Pericardium fibroblast (primary cell): Measurements from ENCODE around the gene LCN1. TPM values are rescaled to one million over a fixed set of nuclear protein-coding genes. Genes with fewer than 3 reads are reported as not detected.

Source experiments
- total RNA-seq: library from RNA; depleted of rRNA; stranded (reverse); fragments of >200 nt; gene quantifications from 2 replicates; pipeline ENCODE4 v1.2.3, GENCODE V29; 2015

The LCN1 gene
- total RNA-seq = 0.58 TPM in 1 of 2 replicates, not detected in the other

GRCh38 chr9:135520916-135521607 lies at the start of gene LCN1:
Gene LCN1 (plus strand): TSS chr9:135521440. CDS start chr9:135521498, 58 bp downstream.

DNA sequence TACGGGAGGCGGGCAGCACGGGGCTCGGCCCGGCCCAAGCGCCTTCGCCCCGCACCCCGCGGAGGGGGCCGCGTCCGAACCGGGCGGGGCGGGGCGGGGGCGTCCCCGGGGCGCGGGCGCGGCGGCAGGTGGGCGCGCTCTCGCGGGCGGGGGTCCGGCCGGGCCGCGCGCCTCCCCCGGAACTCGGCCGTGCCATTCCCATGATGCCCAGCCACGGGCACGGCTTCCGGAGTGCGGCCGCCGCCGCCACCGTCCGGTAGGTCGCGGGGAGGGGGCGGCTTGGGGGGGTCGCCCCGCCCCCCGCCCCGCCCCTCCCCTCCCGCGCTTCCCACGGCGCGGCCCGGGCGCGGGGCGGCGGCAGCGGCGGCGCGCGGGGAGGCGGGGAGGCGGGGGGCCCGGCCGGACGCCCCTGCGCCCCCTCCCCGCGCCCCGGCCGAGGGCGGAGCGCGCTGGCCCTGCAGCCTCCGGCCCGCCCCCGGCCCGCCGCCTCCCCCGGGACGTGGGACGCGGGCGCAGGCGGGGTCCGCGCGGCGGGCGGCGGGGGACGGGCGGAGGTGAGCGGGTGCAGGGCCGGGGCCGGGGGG lies 41.7 kb upstream of the LCN1 start, which contains the start of gene PPP1R26:
Gene PPP1R26, plus strand, starts transcription at position 314 of the 584 bp plus-strand sequence. CDS start 4,729 bp downstream, outside the sequence.

DNA sequence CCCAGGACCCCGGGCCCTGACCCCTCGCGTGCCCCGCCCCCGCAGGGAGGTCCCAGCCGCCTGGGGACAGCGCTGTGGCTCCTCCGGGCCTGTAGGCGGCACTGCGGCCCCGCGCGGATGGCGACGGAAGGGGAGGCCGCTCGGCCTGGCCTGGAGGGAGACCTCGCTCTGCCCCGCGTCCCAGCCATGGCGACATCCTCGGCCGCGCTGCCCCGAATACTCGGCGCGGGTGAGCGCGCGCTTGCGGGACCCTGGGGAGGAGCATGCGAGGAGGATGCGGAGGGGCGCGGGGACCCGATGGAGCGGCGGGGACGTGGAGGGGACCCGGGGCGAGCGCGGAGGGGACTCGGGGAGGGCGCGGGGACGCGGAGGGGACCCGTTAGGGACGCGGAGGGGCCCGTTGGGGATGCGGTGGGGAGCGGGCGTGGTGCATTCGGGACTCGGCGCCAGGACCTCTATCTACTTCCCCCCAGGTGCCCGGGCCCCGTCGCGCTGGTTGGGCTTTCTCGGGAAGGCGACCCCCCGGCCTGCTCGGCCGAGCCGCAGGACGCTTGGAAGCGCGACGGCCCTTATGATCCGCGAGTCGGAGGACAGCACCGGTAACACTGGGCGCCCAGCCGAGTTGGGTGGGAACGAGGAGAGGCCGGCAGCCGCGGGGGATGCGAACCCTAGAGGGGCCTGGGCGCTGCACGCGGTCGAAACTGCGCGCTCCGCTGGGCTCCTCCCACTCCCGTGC lies 20.5 kb upstream of the LCN1 start, which contains the start of gene MRPS2:
Gene MRPS2, plus strand, starts transcription at position 158 of the 736 bp plus-strand sequence. Its CDS starts 29 bp downstream, at position 187.

DNA sequence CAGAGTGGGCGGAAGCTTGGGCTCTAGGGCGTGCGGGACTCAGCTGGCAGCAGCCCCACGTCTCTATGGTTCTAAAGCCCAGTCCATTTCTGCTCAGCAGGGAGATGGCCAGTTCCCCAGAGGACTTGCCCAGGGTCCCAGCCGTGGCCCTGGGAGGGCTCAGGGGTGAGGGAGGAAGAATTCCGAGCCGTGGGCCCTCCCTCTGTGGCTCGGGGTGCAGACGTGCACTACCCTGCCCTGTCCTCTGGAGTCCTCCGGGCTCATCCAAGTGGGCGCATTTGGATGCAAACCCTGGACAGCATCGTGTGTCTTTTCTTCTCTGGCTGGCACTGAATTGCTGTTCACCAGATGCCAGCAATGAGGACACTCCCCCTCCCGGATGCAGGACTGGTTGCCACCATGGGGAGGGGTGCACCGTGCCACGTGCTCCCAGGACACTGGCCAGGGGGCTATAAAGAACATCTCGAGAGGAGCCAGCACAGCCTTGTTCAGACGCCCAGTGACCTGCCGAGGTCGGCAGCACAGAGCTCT lies 24.5 kb downstream of the LCN1 start, which contains the start of gene OBP2A:
Gene OBP2A, plus strand, starts transcription at position 481 of the 531 bp plus-strand sequence. CDS start 55 bp downstream, outside the sequence.

DNA sequence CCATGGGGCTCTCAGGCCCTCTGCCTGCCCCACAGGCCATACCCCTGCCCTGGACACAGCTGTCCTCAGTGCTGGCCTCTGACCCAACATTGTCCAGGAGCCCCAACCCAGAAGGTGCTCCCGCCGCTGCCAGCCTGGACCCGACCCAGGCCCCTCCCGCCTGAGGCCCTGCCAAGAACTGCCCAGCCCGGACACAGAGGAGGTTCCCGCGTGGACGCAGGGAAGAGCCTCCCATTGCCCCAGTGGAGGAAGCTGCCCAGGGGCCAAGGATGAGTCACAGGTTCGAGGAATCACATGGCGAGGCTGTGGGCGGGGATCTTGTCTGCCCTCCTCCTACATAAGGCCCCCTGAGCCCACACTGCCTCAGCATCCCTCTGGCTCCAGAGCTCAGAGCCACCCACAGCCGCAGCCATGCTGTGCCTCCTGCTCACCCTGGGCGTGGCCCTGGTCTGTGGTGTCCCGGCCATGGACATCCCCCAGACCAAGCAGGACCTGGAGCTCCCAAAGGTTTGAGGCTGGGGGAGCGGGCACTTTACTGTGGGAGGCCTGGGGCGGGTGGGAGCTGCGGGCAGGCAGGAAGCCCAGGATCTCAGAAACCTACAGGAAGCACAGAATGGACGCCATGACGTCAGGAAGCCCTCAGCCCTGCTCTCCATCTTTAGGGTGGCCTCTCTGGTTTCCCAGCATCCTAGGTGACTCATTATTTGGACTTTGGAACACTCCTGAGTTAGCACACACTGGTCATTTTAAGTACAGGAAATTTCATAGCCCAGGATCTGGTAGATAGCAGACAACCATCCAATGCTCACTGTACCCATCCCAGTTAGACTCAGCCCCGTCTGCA lies 40.4 kb downstream of the LCN1 start, which contains the start of gene PAEP:
Gene PAEP, plus strand, starts transcription at position 366 of the 844 bp plus-strand sequence.

Other genes starting within 250 kb of the LCN1 start
- gene PPP1R26, start 41.7 kb upstream of the LCN1 start, total RNA-seq = 9.1 and 11.1 TPM in 2 replicates
- gene MRPS2, start 20.8 kb upstream of the LCN1 start, total RNA-seq = 34.1 and 40.9 TPM in 2 replicates
- gene OBP2A, start 24.7 kb downstream of the LCN1 start, total RNA-seq = not detected in 2 replicates
- 0.77 and 2.7 TPM in 2 replicates for gene PAEP, start 40.3 kb downstream of the LCN1 start, total RNA-seq
- not detected in 2 replicates for gene GLT6D1, start 118.1 kb downstream of the LCN1 start, total RNA-seq
- gene LCN9, start 141.9 kb downstream of the LCN1 start, total RNA-seq = not detected in 2 replicates
- not detected in 2 replicates for gene SOHLH1, start 178.0 kb downstream of the LCN1 start, total RNA-seq
- not detected in 2 replicates for gene KCNT1, start 180.7 kb downstream of the LCN1 start, total RNA-seq